PFSK-1 (cell line): Measurements from ENCODE around the gene RBM6.

Experiments
- POLR2AphosphoS5 ChIP-seq: IDR thresholded peaks from 2 replicates; pipeline ENCODE4 v1.6.1; 2012; ENCODE audit warnings: low read depth, mild to moderate bottlenecking, control low read depth, low read length, moderate library complexity
- REST ChIP-seq, 2 experiments: IDR thresholded peaks; 2 replicates each; pipeline versions ENCODE4 v1.6.1 to v1.8.0; 2011 to 2012; ENCODE audit warnings: low read depth in 2 of 2, low read length in 2 of 2, control low read depth in 1 of 2, inconsistent platforms in 1 of 2, mild to moderate bottlenecking in 1 of 2, moderate library complexity in 1 of 2; ENCODE audit not compliant: insufficient read depth in 1 of 2

DNA sequence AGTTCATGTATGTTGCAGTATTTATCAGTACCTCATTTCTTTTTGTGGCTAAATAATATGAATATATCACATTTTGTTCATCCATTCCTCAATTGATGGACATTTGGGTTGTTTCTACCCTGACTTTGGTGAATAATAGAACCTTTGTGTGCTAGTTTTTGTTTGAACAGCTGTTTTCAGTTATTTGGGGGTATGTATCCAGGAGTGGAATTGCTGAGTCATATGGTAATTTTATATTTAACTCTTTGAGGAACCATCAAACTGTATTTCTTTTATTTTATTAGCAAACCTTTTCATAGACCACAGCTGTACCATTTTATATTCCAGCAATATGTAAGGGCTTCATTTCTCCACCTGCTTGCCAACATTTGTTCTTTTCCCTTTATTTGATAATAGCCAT lies 110.4 kb downstream of the RBM6 start:
- no peak for TF ChIP-seq REST (IDR thresholded peaks at IDR 0.05; ENCODE audit: insufficient read depth in 1 of 2, low read depth in 2 of 2, low read length in 2 of 2)
- no peak for TF ChIP-seq POLR2AphosphoS5
